Aorta (tissue), 5 donors: Measurements from ENCODE around the gene RNH1. TPM values are rescaled to one million over a fixed set of nuclear protein-coding genes. Genes with fewer than 3 reads are reported as not detected.
A peak's percentile ranks its signal among the peaks of the same experiment; 100 is the strongest.

Experiments
- ATAC-seq: fragments of 200-7000 bp; cut with Tn5 transposase; one replicate; pipeline ENCODE4 v1.9.1; 2022; ENCODE audit warnings: moderate library complexity; ENCODE audit not compliant: low FRiP score
- DNase-seq, 2 donors: peaks; one replicate each; pipeline ENCODE4 v3.0.0-alpha.2; 2020
- H3K27ac ChIP-seq, 2 donors: one replicate each; pipeline ENCODE4 v1.5.1; 2013; ENCODE audit warnings: low read length in 2 of 2, mild to moderate bottlenecking in 2 of 2, moderate library complexity in 2 of 2, control low read depth in 1 of 2, inconsistent platforms in 1 of 2, low read depth in 1 of 2
- H3K27me3 ChIP-seq, 2 donors: one replicate each; pipeline ENCODE4 v1.6.1; 2013; ENCODE audit warnings: control low read depth in 1 of 2, low read length in 1 of 2, mild to moderate bottlenecking in 1 of 2, moderate library complexity in 1 of 2; ENCODE audit not compliant: insufficient read depth in 2 of 2, control insufficient read depth in 1 of 2
- H3K36me3 ChIP-seq, 2 donors: one replicate each; pipeline ENCODE4 v1.6.1; 2013; ENCODE audit warnings: control low read depth in 1 of 2, low read length in 1 of 2, mild to moderate bottlenecking in 1 of 2; ENCODE audit not compliant: insufficient read depth in 2 of 2, control insufficient read depth in 1 of 2
- H3K4me1 ChIP-seq, 2 donors: one replicate each; pipeline ENCODE4 v1.6.1; 2013; ENCODE audit warnings: low read length in 2 of 2, control low read depth in 1 of 2, mild to moderate bottlenecking in 1 of 2, moderate library complexity in 1 of 2; ENCODE audit not compliant: insufficient read depth in 2 of 2, control insufficient read depth in 1 of 2
- H3K4me3 ChIP-seq, 2 donors: one replicate each; pipeline ENCODE4 v1.5.1; 2013; ENCODE audit warnings: low read length in 2 of 2, control low read depth in 1 of 2, mild to moderate bottlenecking in 1 of 2
- H3K9me3 ChIP-seq: one replicate; pipeline ENCODE4 v1.6.1; 2013; ENCODE audit warnings: mild to moderate bottlenecking, low read length; ENCODE audit not compliant: control insufficient read depth
- WGBS, 2 donors: extraction: QIAGEN DNeasy Blood & Tissue Kit; methylation state at CpG; one replicate each; pipeline ENCODE4 v1.1.7; 2013; 5-methylcytosine and 5-hydroxymethylcytosine counted together
- intact Hi-C, 2 donors: fragments of 100-400 bp; cut with DNase I; formaldehyde crosslinking; loops; one replicate each; pipeline versions ENCODE4 v1.14.2 to v1.15.0; 2022
- polyA plus RNA-seq, 2 donors: library from polyadenylated mRNA; stranded (reverse); fragments of 200-250 nt; gene quantifications; one replicate each; pipeline ENCODE4 v1.2.3, GENCODE V29; 2013
- total RNA-seq, 2 donors: library from RNA; stranded (reverse); fragmentation: NEBNext Ultra II Directional; extraction: Animal tissue kit (Norgen Biotek cat#: 25700); gene quantifications; one replicate each; pipeline ENCODE4 v1.2.1, GENCODE V29; 2021
- donor health status: healthy with polysubstance abuse.
- donor health status: Bipolar disorder and iron deficiency.
- donor health status: DM: no; HTN: no; CAD: no.
- donor health status: DM: no; HTN: no; CAD: no.
- donor health status: DM: yes; HTN: yes; CAD: no.

RNH1 gene
- total and polyA plus RNA-seq, 4 donors = 125 to 224 (median 165) TPM

GRCh38 chr11:454043-454442 lies 53.0 kb downstream of the RNH1 start:
- WGBS, 2 donors = 89 to 96% methylated on average over 9 of the region's 9 CpGs

DNA sequence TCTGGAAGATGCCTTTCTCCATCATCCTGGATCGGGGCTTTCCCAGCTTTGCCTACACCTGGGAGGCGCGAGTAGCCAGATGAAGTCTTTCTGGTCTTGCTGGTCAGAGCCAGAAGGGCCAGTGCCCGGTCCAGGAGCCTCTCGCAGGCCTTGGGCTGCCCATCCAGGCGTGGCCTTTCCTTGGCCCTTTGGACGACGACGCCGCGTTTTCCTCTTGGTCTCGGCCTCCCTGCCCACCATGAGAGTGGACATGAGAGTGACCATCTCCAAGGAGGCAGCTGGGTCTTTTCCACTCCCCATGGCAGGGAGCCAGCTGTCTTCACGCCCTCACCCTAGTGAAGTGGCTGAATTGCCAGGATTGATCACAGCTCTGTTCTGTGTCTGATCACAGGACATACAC lies 53.5 kb downstream of the RNH1 start:
- H3K27me3 ChIP-seq = no peaks in the 10 kb centered on the region
- 91 to 94% methylated on average over 13 of the region's 13 CpGs for WGBS, 2 donors

More at GRCh38 chr11:454043-454442, 53.0 kb downstream of the RNH1 start:
- no peaks in the 10 kb centered on the region for H3K4me1 ChIP-seq
- H3K27me3 ChIP-seq = no peaks in the 10 kb centered on the region
- ATAC-seq (no peak), DNase-seq (no peak)
- no peak overlapping the region for H3K4me3 ChIP-seq
- no peaks in the 10 kb centered on the region for H3K9me3 ChIP-seq
- intact Hi-C loops = loop anchor here in 1 of 2 donors (10.0 kb wide), 1 partner anchor 51 kb away; the partner anchor contains the start of gene RNH1
- no peaks in the 10 kb centered on the region for H3K36me3 ChIP-seq
- no peak overlapping the region for H3K27ac ChIP-seq

DNA sequence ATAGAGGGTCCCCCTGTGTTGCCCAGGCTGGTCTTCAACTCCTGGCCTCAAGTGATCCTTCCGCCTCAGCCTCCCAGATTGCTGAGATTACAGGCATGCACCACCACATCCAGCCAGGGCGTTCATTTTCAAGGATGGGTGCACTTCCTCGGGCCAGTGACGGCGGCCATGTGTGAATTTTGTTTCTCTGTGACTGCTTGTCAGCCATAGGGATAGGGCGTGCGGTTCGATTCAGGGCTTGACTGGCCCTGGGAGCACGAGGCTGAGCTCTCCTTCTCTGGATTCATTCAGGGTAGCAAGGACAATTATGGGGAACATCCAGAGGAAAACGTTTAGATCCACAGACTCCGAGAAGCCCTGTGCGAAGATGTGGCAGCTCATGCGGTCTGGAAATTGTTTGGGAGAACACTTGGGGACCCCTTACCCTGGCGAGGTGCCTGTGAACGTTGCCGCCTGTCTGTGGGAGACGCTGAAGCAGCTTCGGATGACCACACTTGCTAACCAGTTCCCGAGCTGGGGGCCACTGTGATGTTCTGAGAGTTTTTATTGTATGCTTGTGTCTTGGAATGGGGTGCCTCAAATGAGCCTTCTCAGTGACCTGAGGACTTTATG lies 54.0 kb downstream of the RNH1 start:
- Histone ChIP-seq H3K27me3 (no peaks in the 10 kb centered on the region), H3K4me3 (no peak overlapping the region), H3K9me3 (no peaks in the 10 kb centered on the region), H3K4me1 (no peaks in the 10 kb centered on the region), H3K36me3 (no peaks in the 10 kb centered on the region), H3K27ac (no peak overlapping the region)
- intact Hi-C loops = loop anchor here in 1 of 2 donors (10.0 kb wide), 1 partner anchor 52 kb away; the partner anchor contains the start of gene RNH1
- ATAC-seq = no peak
- no peak for DNase-seq
- WGBS, 2 donors = 87 to 88% methylated on average over 19 of the region's 19 CpGs

More for the DNA sequence above, 53.5 kb downstream of the RNH1 start:
- no peak overlapping the region for H3K4me3 ChIP-seq
- DNase-seq (no peak), ATAC-seq (no peak)
- no peaks in the 10 kb centered on the region for H3K4me1 ChIP-seq
- H3K36me3 ChIP-seq = no peaks in the 10 kb centered on the region
- H3K27ac ChIP-seq = no peak overlapping the region
- intact Hi-C loops = loop anchor here in 1 of 2 donors (10.0 kb wide), 1 partner anchor 51 kb away; the partner anchor contains the start of gene RNH1
- no peaks in the 10 kb centered on the region for H3K9me3 ChIP-seq

DNA sequence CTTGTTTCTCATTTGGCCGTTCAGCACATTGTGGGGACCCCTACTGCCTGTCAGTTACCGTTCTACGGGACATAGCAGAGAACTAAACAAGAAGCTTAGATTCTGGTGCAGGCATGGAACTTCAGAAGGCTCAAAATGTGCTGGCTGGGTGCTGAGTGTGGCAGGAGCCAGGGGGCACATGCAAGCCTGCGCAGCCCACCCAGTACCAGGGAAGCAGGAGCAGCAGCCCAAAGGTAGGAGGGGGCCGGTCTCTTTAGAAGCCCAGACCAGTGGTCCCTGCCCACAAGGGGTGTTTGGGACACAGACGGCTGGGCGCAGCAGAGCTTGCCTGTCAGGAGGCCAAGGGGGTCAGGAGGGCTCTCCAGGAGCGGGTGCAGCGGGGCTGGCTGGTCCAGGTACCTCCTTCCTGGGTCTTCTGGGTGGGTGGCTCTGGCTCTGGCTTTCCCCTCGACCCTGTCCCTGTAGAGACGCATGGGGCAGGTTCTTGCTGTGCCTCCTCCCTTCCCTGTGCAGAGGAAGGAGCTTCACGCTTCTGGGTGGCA lies 54.8 kb downstream of the RNH1 start:
- intact Hi-C loops = loop anchor here in 1 of 2 donors (10.0 kb wide), 1 partner anchor 53 kb away; the partner anchor contains the start of gene RNH1

GRCh38 chr11:451738-452137 lies 55.3 kb downstream of the RNH1 start:
- intact Hi-C loops = loop anchor here in 1 of 2 donors (10.0 kb wide), 1 partner anchor 53 kb away; the partner anchor contains the start of gene RNH1
- WGBS, 2 donors = 79 to 86% methylated on average over 12 to 14 of the region's 14 CpGs
- DNase-seq = no peak
- Histone ChIP-seq H3K4me3 (no peak overlapping the region), H3K36me3 (no peaks in the 10 kb centered on the region), H3K27me3 (no peaks in the 10 kb centered on the region), H3K27ac (no peak overlapping the region), H3K9me3 (no peaks in the 10 kb centered on the region), H3K4me1 (no peaks in the 10 kb centered on the region)
- no peak for ATAC-seq

More for the DNA sequence above, 54.8 kb downstream of the RNH1 start:
- Histone ChIP-seq H3K27ac (no peak overlapping the region), H3K9me3 (no peaks in the 10 kb centered on the region), H3K36me3 (no peaks in the 10 kb centered on the region), H3K4me3 (no peak overlapping the region), H3K4me1 (no peaks in the 10 kb centered on the region), H3K27me3 (no peaks in the 10 kb centered on the region)
- ATAC-seq = no peak
- DNase-seq = no peak
- WGBS, 2 donors = 86 to 91% methylated on average over 11 to 12 of the region's 12 CpGs

- intact Hi-C loops = loop anchor here in 1 of 2 donors (10.0 kb wide), 1 partner anchor 54 kb away; the partner anchor contains the start of gene RNH1
These were observed 56.1 kb downstream of the RNH1 start for GRCh38 chr11:450809-451451.

GRCh38 chr11:449889-450808 lies 56.9 kb downstream of the RNH1 start, which contains the start of gene PTDSS2:
Gene PTDSS2 (plus strand): TSS chr11:450279. CDS start chr11:450456, 177 bp downstream.
- no peaks in the 10 kb centered on the region for H3K36me3 ChIP-seq
- H3K9me3 ChIP-seq = no peaks in the 10 kb centered on the region
- no peaks in the 10 kb centered on the region for H3K27me3 ChIP-seq
- DNase-seq (peak; percentile 98 to 99), ATAC-seq (peak; percentile 94)
- no peaks in the 10 kb centered on the region for H3K4me1 ChIP-seq
- WGBS, 2 donors = 0% methylated on average over 93 to 108 of the region's 108 CpGs
- H3K4me3 ChIP-seq = peak within 1 kb of the TSS; percentile 67 to 90
- peak within 1 kb of the TSS in 1 of 2 donors; percentile 62 for H3K27ac ChIP-seq
- intact Hi-C loops = loop anchor here (5.0 to 10.0 kb wide), 2 partner anchors 55 to 243 kb away; partner anchors contain the start of genes BET1L (in 1 of the 2), RIC8A (in 1 of the 2) and RNH1 (in 1 of the 2)

More at GRCh38 chr11:450809-451451, 56.1 kb downstream of the RNH1 start:
- peak; percentile 76 to 85 for DNase-seq
- no peak overlapping the region for H3K27ac ChIP-seq
- no peak for ATAC-seq
- no peaks in the 10 kb centered on the region for H3K4me1 ChIP-seq
- 2 to 3% methylated on average over 32 to 46 of the region's 46 CpGs for WGBS, 2 donors
- no peaks in the 10 kb centered on the region for H3K27me3 ChIP-seq
- peak overlapping the region; percentile 67 to 90 for H3K4me3 ChIP-seq
- H3K36me3 ChIP-seq = no peaks in the 10 kb centered on the region
- no peaks in the 10 kb centered on the region for H3K9me3 ChIP-seq
